K562 (cell line): ENCODE measurements around the gene CENPE.

Experiments used
- CHD4 ChIP-seq: fragments of 200-600 bp; sonication (generic); IDR thresholded peaks from 3 replicates; pipeline ENCODE4 v1.6.1; 2012; ENCODE audit warnings: low read depth, mild to moderate bottlenecking, mixed read lengths, low read length, inconsistent platforms; ENCODE audit not compliant: insufficient read depth, insufficient replicate concordance, poor library complexity, severe bottlenecking
- HDAC1 ChIP-seq, 2 experiments: fragments of 450-650 bp; IDR thresholded peaks; 2 replicates each; pipeline ENCODE4 v1.6.1; 2016 to 2017; ENCODE audit warnings: inconsistent platforms in 1 of 2, mild to moderate bottlenecking in 1 of 2, moderate library complexity in 1 of 2
- NFIC ChIP-seq: fragments of 450-650 bp; IDR thresholded peaks from 2 replicates; pipeline ENCODE4 v1.6.1; 2017; ENCODE audit warnings: mild to moderate bottlenecking, inconsistent platforms
- TAF7 ChIP-seq: fragments of 450-650 bp; IDR thresholded peaks from 2 replicates; pipeline ENCODE4 v1.6.1; 2016; ENCODE audit warnings: missing genetic modification characterization, missing compliant biosample characterization
- TEAD2 ChIP-seq: fragments of 450-650 bp; IDR thresholded peaks from 2 replicates; pipeline ENCODE4 v1.6.1; 2016; ENCODE audit warnings: missing genetic modification characterization, control low read depth, missing compliant biosample characterization
- ZBTB40 ChIP-seq, 2 experiments: fragments of 450-650 bp in 1 of 2; sonication (generic) in 1 of 2; formaldehyde crosslinking in 1 of 2; IDR thresholded peaks; 2 replicates each; pipeline versions ENCODE4 v1.7.1 to v1.9.0; 2016 to 2022; ENCODE audit warnings: inconsistent platforms in 1 of 2, mild to moderate bottlenecking in 1 of 2, missing genetic modification reagents in 1 of 2

GRCh38 chr4:103118166-103118565 is 80.0 kb downstream of the CENPE start:
- TF ChIP-seq ZBTB40 (IDR thresholded peaks at IDR 0.05) (no peak), ZBTB40 (CRISPR knock-in tag; IDR thresholded peaks at IDR 0.05) (no peak), NFIC (no peak), TEAD2 (tag) (no peak), TAF7 (no peak), CHD4 (no peak), HDAC1 (IDR thresholded peaks at IDR 0.05) (no peak)
